Prostate gland (tissue), 2 donors: Measurements from ENCODE around the gene AHNAK. TPM values are rescaled to one million over a fixed set of nuclear protein-coding genes. Genes with fewer than 3 reads are reported as not detected.

Experiments
- DNase-seq: peaks from one replicate; pipeline ENCODE4 v3.0.0-alpha.2; 2019; ENCODE audit warnings: low spot score
- H3K27ac ChIP-seq, 2 donors: fragments of 200-600 bp; sonication (generic); 2 replicates each; pipeline ENCODE4 v1.5.1; 2017 to 2019
- H3K27me3 ChIP-seq: fragments of 200-600 bp; sonication (generic); replicated peaks from 2 replicates; pipeline ENCODE4 v1.5.1; 2019; ENCODE audit not compliant: insufficient read depth
- H3K36me3 ChIP-seq, 2 donors: fragments of 200-600 bp; sonication (generic); 1 replicate in 1 of 2; 2 replicates in 1 of 2; pipeline versions ENCODE4 v1.5.1 to v1.8.1; 2017 to 2019
- H3K4me1 ChIP-seq: fragments of 200-600 bp; sonication (generic); replicated peaks from 2 replicates; pipeline ENCODE4 v1.5.1; 2019
- H3K4me3 ChIP-seq, 2 donors: fragments of 200-600 bp; sonication (generic); 2 replicates each; pipeline ENCODE4 v1.5.1; 2017 to 2019
- H3K9me3 ChIP-seq: fragments of 200-600 bp; sonication (generic); 2 replicates; pipeline ENCODE4 v1.5.1; 2017
- POLR2A ChIP-seq: fragments of 450-650 bp; IDR thresholded peaks from one replicate; pipeline ENCODE4 v1.6.1; 2016; ENCODE audit warnings: antibody characterized with exemption, mild to moderate bottlenecking
- POLR2AphosphoS5 ChIP-seq: sonication (generic); formaldehyde crosslinking; IDR thresholded peaks from one replicate; pipeline ENCODE4 v1.6.1; 2017; ENCODE audit warnings: antibody characterized with exemption
- WGBS: methylation state at CpG from one replicate; pipeline ENCODE4 v1.1.5; 2018; 5-methylcytosine and 5-hydroxymethylcytosine counted together
- intact Hi-C: fragments of 100-400 bp; cut with DNase I; formaldehyde crosslinking; loops from one replicate; pipeline ENCODE4 v1.14.2; 2022
- total RNA-seq, 2 donors: library from RNA; depleted of rRNA; stranded (reverse); fragments of >200 nt; gene quantifications; one replicate each; pipeline ENCODE4 v1.1.0, GENCODE V29; 2016
- TF ChIP-seq, protein P1 (sequence below), 4 experiments: fragments of 200-600 bp in 2 of 4; fragments of 450-650 bp in 2 of 4; sonication (generic) in 2 of 4; IDR thresholded peaks; 1 replicate in 3 of 4; 2 replicates in 1 of 4; pipeline ENCODE4 v1.5.1; 2016 to 2019; ENCODE audit warnings: antibody characterized with exemption in 4 of 4, mild to moderate bottlenecking in 2 of 4, moderate library complexity in 2 of 4

Gene AHNAK
- total RNA-seq, 2 donors from 2014 or later, result 367 to 434 TPM

DNA sequence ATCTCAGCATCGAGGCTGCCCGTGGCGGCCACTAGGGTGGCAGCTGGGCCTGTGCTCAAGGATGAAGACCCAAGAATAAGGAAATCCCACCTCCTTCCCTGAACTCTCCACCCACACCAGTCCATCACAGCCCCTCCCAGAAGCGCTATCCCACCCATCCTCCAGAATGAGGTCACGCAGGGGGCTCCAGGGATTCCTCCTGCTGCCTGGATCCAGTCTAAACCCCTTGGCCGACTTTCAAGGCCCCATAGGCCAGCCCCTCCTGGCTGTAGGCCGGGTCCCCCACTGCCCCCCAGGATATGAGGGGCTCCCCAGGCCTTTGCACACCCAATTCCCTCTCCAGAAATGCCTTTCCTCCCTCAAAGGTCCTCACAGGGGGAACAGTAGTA, 146.7 kb downstream of the AHNAK start:
- DNase-seq, result no peak
- TF ChIP-seq, protein P1, sequence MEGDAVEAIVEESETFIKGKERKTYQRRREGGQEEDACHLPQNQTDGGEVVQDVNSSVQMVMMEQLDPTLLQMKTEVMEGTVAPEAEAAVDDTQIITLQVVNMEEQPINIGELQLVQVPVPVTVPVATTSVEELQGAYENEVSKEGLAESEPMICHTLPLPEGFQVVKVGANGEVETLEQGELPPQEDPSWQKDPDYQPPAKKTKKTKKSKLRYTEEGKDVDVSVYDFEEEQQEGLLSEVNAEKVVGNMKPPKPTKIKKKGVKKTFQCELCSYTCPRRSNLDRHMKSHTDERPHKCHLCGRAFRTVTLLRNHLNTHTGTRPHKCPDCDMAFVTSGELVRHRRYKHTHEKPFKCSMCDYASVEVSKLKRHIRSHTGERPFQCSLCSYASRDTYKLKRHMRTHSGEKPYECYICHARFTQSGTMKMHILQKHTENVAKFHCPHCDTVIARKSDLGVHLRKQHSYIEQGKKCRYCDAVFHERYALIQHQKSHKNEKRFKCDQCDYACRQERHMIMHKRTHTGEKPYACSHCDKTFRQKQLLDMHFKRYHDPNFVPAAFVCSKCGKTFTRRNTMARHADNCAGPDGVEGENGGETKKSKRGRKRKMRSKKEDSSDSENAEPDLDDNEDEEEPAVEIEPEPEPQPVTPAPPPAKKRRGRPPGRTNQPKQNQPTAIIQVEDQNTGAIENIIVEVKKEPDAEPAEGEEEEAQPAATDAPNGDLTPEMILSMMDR (IDR thresholded peaks at IDR 0.05), result no peak
- no peak for TF ChIP-seq POLR2AphosphoS5
- TF ChIP-seq POLR2A, result no peak
- Histone ChIP-seq H3K36me3 (no peaks in the 10 kb centered on the region), H3K27ac (peak overlapping the region; percentile 63 to 67), H3K9me3 (no peaks in the 10 kb centered on the region), H3K4me3 (no peak overlapping the region), H3K4me1 (peaks cover 21% of the 10 kb centered on the region), H3K27me3 (no peaks in the 10 kb centered on the region)
- WGBS, result 50% methylated on average over 7 of the region's 7 CpGs
- intact Hi-C loops, result loop anchor here (5.0 to 10.0 kb wide), 2 partner anchors 32 to 465 kb away; no protein-coding TSS in a partner anchor

DNA sequence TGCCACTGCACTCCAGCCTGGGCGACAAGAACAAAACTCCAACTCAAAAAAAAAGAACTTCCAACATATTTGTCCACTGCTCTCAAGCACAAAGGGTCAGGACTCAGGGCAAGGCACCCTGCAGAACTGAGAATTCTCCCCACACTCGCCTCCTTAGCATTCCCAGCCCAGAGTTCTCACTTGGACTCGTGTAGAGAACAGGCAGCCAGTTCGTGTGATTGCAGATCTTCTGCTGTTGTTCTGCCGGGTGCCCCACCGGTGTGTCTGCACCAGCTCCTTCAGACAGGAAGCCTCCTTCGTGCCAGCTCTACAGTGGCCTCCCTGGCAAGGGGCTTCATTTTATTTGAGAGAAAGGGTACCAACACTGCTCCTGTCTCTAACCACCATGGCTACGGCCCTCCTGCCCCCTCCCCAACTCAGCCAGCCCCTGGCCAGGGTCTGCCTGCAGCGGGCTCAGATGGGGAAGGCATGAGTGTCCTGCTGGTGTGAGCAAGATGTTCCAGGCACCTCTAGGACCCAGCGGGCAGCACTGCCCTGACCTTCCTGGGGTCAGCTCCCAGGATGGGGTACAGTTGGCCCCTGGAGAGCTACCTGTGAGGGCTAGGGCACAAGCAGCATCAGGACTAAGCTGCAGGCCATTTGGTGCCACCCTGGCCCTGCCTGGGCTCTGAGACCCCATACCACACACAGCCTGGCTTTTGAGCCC, 147.3 kb downstream of the AHNAK start:
- Histone ChIP-seq H3K4me1 (peaks cover 21% of the 10 kb centered on the region), H3K4me3 (no peak overlapping the region), H3K27me3 (no peaks in the 10 kb centered on the region), H3K36me3 (no peaks in the 10 kb centered on the region), H3K9me3 (no peaks in the 10 kb centered on the region), H3K27ac (peak overlapping the region; percentile 63 to 67)
- no peak for DNase-seq
- 47% methylated on average over 9 of the region's 10 CpGs for WGBS
- intact Hi-C loops, result loop anchor here (5.0 to 10.0 kb wide), 2 partner anchors 33 to 465 kb away; no protein-coding TSS in a partner anchor
- TF ChIP-seq POLR2A, result no peak
- TF ChIP-seq, protein P1 (IDR thresholded peaks at IDR 0.05), result no peak
- TF ChIP-seq POLR2AphosphoS5, result no peak

DNA sequence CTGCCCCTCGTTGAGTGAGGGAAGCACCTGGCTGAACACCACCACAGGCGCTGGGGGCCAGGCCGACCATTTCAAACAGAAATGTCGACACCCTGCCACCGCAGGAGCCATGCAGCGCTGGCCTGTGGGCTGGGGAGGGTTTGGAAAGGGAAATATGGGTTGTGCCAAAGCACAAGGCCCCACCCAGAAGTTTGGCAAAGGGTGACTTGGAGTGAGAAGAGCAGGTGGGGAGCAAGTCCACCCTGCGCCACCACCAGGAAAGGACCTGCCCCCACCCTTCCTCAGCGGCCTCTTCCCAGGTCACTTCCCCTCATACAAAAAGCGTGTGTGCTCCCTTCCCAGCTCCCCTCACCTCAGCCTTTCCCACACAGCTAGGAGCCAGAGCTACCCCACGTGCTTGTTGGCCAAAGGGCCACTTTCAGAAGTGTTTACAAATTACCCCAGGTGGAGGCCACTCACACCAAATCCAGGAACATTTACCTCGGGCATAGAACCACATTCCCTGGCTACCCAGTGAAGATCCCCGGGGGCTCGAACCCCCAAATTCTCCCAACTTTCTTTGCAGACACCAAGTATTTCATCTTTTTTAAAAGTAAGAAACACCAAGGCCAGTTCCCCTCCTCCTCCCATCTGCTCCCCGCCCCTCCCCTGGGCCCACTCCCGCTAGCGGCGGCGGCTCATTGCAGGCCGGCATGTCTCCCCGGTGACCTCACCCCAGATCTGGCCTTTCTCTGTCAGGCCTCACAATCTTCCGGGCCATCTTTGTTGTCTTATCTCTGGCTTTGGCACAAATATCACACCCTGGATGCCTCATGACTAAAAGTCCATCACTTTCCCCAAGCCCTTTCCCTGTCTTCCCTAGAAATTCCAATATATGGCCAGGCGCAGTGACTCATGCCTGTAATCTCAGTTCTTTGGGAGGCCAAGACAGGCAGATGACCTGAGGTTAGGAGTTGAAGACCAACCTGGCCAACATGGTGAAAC, 148.3 kb downstream of the AHNAK start:
- TF ChIP-seq, protein P1 (IDR thresholded peaks at IDR 0.05), result no peak
- TF ChIP-seq POLR2A (no peak), POLR2AphosphoS5 (no peak)
- Histone ChIP-seq H3K4me3 (no peak overlapping the region), H3K27ac (peak overlapping the region in 1 of 2 donors; percentile 11), H3K36me3 (no peaks in the 10 kb centered on the region), H3K4me1 (peaks cover 21% of the 10 kb centered on the region), H3K9me3 (no peaks in the 10 kb centered on the region), H3K27me3 (no peaks in the 10 kb centered on the region)
- WGBS, result 53% methylated on average over 22 of the region's 22 CpGs
- DNase-seq, result no peak
- intact Hi-C loops, result loop anchor here (5.0 to 10.0 kb wide), 2 partner anchors 34 to 466 kb away; no protein-coding TSS in a partner anchor

DNA sequence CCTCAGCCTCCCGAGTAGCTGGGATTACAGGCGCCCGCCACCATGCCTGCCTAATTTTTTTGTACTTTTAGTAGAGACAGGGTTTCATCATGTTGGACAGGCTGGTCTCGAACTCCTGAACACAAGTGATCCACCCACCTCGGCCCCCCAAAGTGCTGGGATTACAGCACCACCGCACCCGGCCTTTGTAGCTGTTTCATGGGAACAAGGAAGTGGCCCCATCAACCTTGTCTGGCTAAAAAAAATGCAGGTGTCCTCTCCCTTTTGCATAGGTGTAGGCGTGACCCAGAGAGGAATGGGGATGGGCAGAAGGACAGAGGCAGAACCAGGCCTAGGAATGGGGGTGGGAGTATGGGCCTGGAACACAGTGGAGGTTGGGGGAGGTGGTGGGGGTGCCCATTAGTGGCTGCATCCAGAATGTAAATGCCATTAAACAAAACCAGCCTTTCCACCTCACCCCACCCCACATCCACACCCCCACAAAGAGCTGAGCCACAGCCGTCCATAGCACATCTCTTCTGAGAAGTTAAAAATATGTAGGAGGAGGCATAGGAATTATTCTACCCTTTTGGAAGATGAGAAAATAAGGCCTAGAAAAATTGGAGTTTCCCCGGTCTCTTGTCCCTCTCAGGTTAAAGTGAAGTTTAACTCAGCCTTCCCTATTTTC, 150.6 kb downstream of the AHNAK start:
- H3K4me1 ChIP-seq, result peaks cover 17% of the 10 kb centered on the region
- intact Hi-C loops, result loop anchor here (2.0 to 10.0 kb wide), 4 partner anchors 36 to 469 kb away; no protein-coding TSS in a partner anchor
- H3K27ac ChIP-seq, result no peak overlapping the region
- H3K4me3 ChIP-seq, result no peak overlapping the region
- H3K36me3 ChIP-seq, result no peaks in the 10 kb centered on the region
- no peak for DNase-seq
- TF ChIP-seq POLR2A (no peak), POLR2AphosphoS5 (no peak)
- TF ChIP-seq, protein P1 (IDR thresholded peaks at IDR 0.05), result no peak
- 85% methylated on average over 10 of the region's 10 CpGs for WGBS
- no peaks in the 10 kb centered on the region for H3K27me3 ChIP-seq
- H3K9me3 ChIP-seq, result no peaks in the 10 kb centered on the region
